COR-L47 (cell line): ENCODE measurements around the gene DYNC1I2.

Experiments
- DNase-seq: peaks from one replicate; lab custom pipeline; 2025; lab: John Stamatoyannopoulos, UW

Gene DYNC1I2

DNA sequence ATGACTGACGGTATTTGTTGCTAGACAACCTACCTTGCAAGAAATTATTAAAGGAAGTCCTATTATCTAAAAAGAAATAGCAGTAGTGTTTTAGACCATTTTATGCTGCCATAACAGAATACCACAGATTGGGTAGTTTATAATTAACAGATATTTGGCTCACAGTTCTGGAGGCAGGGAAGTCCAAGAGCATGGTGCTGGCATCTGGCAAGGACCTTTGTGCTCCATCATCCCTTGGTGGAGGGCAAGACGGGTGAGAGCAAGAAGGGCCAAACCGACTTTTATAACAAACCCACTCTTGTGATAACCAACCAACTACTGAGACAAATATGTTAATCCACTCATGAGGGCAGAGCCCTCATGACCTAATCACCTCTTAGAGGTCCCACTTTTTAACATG is 91.2 kb downstream of the DYNC1I2 start:
- no peak for DNase-seq

DNA sequence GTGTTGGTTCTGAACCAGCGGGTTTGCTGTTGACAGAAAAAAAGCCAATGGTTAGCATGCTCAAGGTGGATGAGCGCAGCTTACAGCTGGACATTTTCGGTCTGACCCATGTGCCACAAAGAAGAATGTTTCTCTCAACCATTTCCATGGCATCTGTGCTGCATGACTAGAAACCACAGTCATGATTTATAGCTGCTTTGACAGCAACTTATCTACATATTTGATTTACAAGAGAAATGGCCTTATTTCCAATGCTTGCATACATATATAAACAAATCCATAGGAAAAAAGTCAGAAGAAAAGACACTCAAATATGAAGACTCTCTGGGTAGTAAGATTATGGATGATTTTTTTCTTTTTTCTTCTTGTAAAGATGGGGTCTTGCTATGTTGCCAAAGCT is 98.2 kb downstream of the DYNC1I2 start:
- DNase-seq, result no peak

DNA sequence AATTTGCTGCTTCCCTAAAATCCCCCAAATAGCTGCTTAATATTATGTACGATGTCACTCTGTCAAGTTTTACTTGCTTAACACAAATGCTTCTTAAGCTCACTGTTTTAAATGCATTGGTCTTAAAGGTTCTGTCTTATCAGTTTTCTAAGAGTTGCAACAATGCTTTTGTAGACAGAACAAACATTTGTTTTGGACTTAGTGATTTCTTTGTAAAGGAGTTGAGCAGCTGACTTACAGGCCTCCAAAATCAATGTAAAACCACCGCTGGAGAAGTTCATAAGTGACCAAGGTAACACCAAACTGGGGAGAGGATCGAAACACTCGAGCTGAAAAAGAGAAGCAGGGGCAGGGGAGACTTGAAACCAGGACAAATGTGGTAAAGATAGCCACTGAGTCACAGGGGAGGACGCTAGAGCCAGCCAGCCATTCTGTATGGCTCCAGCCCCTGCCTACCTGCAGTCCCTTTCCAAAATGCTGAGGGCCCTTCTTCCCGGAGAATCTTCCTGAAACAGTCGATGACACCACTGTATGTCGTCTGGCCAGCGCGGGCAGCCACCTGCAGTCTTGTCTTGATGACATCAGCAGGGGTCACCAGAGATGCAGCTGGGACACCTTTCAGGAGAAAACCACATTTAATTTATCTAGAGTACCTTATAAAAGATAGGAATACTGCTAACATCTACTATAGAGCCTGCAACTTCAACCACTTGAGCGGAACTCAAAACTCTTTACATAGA is 100.2 kb downstream of the DYNC1I2 start:
- DNase-seq, result no peak

- DNase-seq, result no peak
Observed at GRCh38 chr2:171788316-171788993, 101.2 kb downstream of the DYNC1I2 start.

DNA sequence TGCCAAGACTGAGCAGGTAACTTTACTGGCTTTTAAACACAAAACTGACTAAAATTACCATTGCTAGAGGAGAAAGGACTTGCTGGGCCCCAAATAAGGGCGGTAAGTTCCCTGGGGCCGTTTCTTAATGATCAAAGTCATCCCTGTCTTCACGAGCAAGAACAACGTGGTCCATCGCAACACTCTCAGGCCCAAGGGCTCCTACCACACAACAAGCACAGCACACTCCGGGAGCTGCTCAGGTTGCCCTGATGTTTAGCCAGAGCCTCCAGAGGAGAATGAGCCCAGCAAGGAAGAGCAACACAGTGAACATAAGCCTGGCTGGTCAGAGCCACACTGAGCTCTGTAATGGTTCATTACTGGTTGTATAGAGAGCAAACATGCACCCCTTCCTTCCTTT is 102.7 kb downstream of the DYNC1I2 start:
- no peak for DNase-seq

- no peak for DNase-seq
Observed at GRCh38 chr2:171791361-171791760, 104.1 kb downstream of the DYNC1I2 start.

DNA sequence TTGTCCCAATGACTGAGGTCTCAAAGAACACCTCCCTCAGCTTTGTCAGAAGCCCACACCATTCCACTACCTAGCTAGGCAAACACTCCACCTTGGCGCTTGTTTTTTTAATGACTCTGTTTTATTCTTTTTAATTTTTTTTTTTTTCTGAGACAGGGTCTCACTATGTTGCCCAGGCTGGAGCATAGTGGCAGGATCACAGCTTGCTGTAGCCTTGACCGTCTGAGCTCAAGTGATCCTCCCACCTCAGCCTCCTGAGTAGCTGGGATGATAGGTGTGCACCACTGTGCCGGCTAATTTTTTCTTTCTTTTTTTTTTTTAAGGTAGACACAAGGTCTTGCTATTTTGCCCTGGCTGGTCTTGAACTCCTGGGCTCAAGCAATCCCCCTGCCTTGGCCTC is 104.9 kb downstream of the DYNC1I2 start:
- no peak for DNase-seq

GRCh38 chr2:171792886-171793580 is 105.8 kb downstream of the DYNC1I2 start:
- DNase-seq, result no peak

DNA sequence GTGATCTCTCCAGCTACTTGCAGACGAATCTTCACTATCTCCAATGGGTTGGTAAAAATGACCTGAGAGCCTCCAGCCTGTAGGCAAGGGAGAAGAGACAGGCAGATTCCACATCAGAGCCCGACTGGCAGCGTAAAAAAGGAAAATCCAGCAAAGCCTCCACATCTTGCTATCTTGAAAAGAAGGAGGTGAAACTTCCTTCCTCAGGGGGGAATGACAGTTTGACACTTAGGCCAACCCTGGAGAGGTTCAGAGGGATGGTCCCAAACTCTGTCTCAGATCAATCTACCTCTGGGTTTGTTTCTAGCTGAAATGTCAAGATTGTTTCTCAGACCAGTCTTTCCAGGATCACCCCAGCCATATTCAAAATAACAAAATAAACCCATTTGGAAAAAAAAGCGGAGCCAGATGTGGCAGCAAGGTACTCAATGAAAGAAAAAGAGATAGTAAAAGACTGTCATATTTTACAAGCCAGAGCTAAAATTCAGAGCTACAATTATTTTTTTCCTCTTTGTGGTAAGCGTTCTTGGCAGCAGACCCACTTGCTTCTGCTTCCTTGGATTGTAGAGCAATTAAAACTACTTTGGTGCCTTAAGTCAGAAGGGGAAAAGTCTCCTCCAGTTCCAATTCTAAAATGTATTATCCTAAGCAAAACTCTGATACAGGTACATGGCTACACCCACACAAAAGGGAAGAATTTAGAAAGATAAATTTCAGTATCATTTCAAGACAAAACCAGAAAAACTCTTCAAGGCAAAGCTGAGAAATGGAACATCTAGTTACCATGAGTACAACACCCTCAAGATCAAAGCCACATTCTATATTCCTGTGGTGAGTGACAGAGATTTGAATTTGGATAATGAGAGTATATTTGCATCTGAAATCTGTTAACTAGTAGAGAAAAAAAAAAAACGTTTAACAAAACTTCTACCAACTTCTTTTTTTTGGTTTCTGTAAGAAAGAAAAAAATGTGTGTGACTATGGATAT is 106.7 kb downstream of the DYNC1I2 start:
- no peak for DNase-seq

DNA sequence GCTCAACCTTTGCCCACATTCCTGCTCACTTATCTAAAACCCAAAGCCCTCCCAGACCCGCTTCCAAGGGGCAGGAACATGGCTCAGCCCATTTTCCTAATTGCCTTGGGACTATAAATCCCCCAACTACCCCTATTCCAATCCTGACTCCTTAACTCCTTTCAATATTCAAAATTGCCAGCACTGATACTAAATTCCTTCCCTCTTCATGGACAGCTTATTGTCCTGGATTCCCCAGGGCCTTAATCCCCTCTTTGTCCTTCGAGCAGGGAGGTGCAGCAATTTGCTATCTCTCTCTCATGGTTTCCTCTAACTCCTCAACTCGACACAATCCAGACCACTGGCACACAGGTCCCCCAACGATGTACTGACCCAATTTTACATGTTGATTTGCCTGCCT is 107.6 kb downstream of the DYNC1I2 start:
- no peak for DNase-seq
